Gastroesophageal sphincter (tissue), 3 donors: ENCODE results near the gene RNF150.

Source experiments
- CTCF ChIP-seq, 4 experiments: fragments of 200-600 bp in 2 of 4; fragments of 450-650 bp in 2 of 4; sonication (generic) in 1 of 4; IDR thresholded peaks; one replicate each; pipeline ENCODE4 v1.5.1; 2017 to 2019; ENCODE audit warnings: antibody characterized with exemption in 4 of 4, mild to moderate bottlenecking in 2 of 4, moderate library complexity in 2 of 4
- POLR2A ChIP-seq, 2 donors: fragments of 450-650 bp; IDR thresholded peaks; one replicate each; pipeline ENCODE4 v1.6.1; 2017; ENCODE audit warnings: antibody characterized with exemption in 2 of 2, mild to moderate bottlenecking in 2 of 2, moderate library complexity in 1 of 2

- TF ChIP-seq CTCF (IDR thresholded peaks at IDR 0.05): no peak
- TF ChIP-seq POLR2A (IDR thresholded peaks at IDR 0.05): no peak
These were observed 245.2 kb downstream of the RNF150 start for GRCh38 chr4:140888054-140888453.
